H1 (cell line): ENCODE measurements around the gene ALDH3A1. TPM values are rescaled to one million over a fixed set of nuclear protein-coding genes. Genes with fewer than 3 reads are reported as not detected.

Experiments
- CTCF ChIA-PET: fragments of 300-600 bp; sonication (Branson Sonifier 250); formaldehyde crosslinking; loops from one replicate; lab custom pipeline; 2021; ENCODE audit not compliant: partially characterized antibody; lab: Charles Lee
- POLR2A ChIA-PET: fragments of 300-600 bp; sonication (Branson Sonifier 250); formaldehyde crosslinking; loops from one replicate; lab custom pipeline; 2021; ENCODE audit warnings: inconsistent platforms; ENCODE audit not compliant: partially characterized antibody; lab: Charles Lee
- DNase-seq, 2 experiments: peaks; one replicate each; pipeline versions ENCODE4 v3.0.0 to v3.0.0-alpha.2; 2010 to 2022; ENCODE audit warnings: low spot score in 2 of 2, low read depth in 1 of 2, mixed read lengths in 1 of 2
- FAIRE-seq: peaks from 2 replicates; lab custom pipeline; 2011; peaks lifted over from hg19 to GRCh38; lab: Jason Lieb, UNC
- H2AFZ ChIP-seq: 2 replicates; pipeline ENCODE4 v1.8.1; 2012; ENCODE audit warnings: low read length, inconsistent platforms
- H2AK5ac ChIP-seq: 2 replicates; pipeline ENCODE4 v1.6.1; 2013; ENCODE audit warnings: low read depth, low read length
- H2BK120ac ChIP-seq: replicated peaks from 2 replicates; pipeline ENCODE3; 2013; ENCODE audit warnings: low read depth, low read length, inconsistent platforms
- H2BK12ac ChIP-seq: 2 replicates; pipeline ENCODE4 v1.6.1; 2013; ENCODE audit warnings: low read depth, low read length
- H2BK15ac ChIP-seq: 2 replicates; pipeline ENCODE4 v1.6.1; 2013; ENCODE audit warnings: low read length
- H2BK20ac ChIP-seq: 2 replicates; pipeline ENCODE4 v1.6.1; 2013; ENCODE audit warnings: low read length
- H2BK5ac ChIP-seq: 2 replicates; pipeline ENCODE4 v1.6.1; 2013; ENCODE audit warnings: low read depth, low read length
- H3K14ac ChIP-seq: 2 replicates; pipeline ENCODE4 v1.6.1; 2013; ENCODE audit warnings: inconsistent platforms; ENCODE audit not compliant: insufficient read length
- H3K18ac ChIP-seq: 2 replicates; pipeline ENCODE4 v1.6.1; 2013; ENCODE audit warnings: low read length; ENCODE audit errors: extremely low read depth
- H3K23ac ChIP-seq: 2 replicates; pipeline ENCODE4 v1.6.1; 2013; ENCODE audit warnings: inconsistent platforms; ENCODE audit not compliant: insufficient read length
- H3K23me2 ChIP-seq: 2 replicates; pipeline ENCODE4 v1.6.1; 2013; ENCODE audit warnings: low read depth, low read length
- H3K27ac ChIP-seq: 2 replicates; pipeline ENCODE4 v1.6.1; 2011; ENCODE audit warnings: low read depth, low read length, inconsistent platforms
- H3K27me3 ChIP-seq, 4 experiments: replicated peaks in 1 of 4; 1 replicate in 1 of 4; 2 replicates in 3 of 4; pipeline versions ENCODE4 v1.6.1 to v1.8.1; 2011 to 2013; ENCODE audit warnings: low read length in 3 of 4, mild to moderate bottlenecking in 3 of 4, inconsistent platforms in 2 of 4, mixed read lengths in 2 of 4, moderate library complexity in 1 of 4; ENCODE audit not compliant: control insufficient read depth in 3 of 4, insufficient read depth in 3 of 4; ENCODE audit errors: extremely low read depth in 1 of 4
- H3K36me3 ChIP-seq, 4 experiments: 2 replicates each; pipeline versions ENCODE4 v1.6.1 to v1.8.1; 2011 to 2013; ENCODE audit warnings: mild to moderate bottlenecking in 4 of 4, low read length in 3 of 4, moderate library complexity in 2 of 4, control low read depth in 1 of 4, inconsistent platforms in 1 of 4; ENCODE audit not compliant: insufficient read depth in 4 of 4, control insufficient read depth in 2 of 4
- H3K4ac ChIP-seq: replicated peaks from 2 replicates; pipeline ENCODE3; 2013; ENCODE audit warnings: low read length, low read depth, mixed read lengths, inconsistent platforms; ENCODE audit not compliant: insufficient read length
- H3K4me1 ChIP-seq, 4 experiments: replicated peaks in 1 of 4; 1 replicate in 1 of 4; 2 replicates in 3 of 4; pipeline versions ENCODE4 v1.6.1 to v1.8.1; 2011 to 2013; ENCODE audit warnings: low read length in 3 of 4, inconsistent platforms in 2 of 4, mixed read lengths in 1 of 4; ENCODE audit not compliant: insufficient read depth in 4 of 4, control insufficient read depth in 3 of 4
- H3K4me2 ChIP-seq, 2 experiments: 2 replicates each; pipeline versions ENCODE4 v1.6.1 to v1.8.1; 2011 to 2013; ENCODE audit warnings: low read depth in 2 of 2, low read length in 2 of 2, control low read depth in 1 of 2, inconsistent platforms in 1 of 2, mild to moderate bottlenecking in 1 of 2; ENCODE audit not compliant: insufficient read depth in 1 of 2
- H3K4me3 ChIP-seq, 4 experiments: fragments of 200-600, 300-600 bp in 1 of 4; sonication (generic), shearing (Covaris generic), sonication (Bioruptor Twin) in 1 of 4; 2 replicates each; pipeline versions ENCODE4 v1.5.1 to v1.8.1; 2011 to 2016; ENCODE audit warnings: low read length in 4 of 4, low read depth in 3 of 4, control low read depth in 2 of 4, inconsistent platforms in 2 of 4, mild to moderate bottlenecking in 2 of 4, mixed read lengths in 1 of 4, moderate library complexity in 1 of 4; ENCODE audit not compliant: insufficient read depth in 2 of 4; ENCODE audit errors: extremely low read depth in 1 of 4
- H3K56ac ChIP-seq: replicated peaks from 2 replicates; pipeline ENCODE3; 2013; ENCODE audit warnings: low read depth, mild to moderate bottlenecking, mixed read lengths, low read length, inconsistent platforms; ENCODE audit not compliant: insufficient read length
- H3K79me1 ChIP-seq: 2 replicates; pipeline ENCODE4 v1.6.1; 2013; ENCODE audit warnings: low read depth, low read length, control low read depth
- H3K79me2 ChIP-seq, 2 experiments: 2 replicates each; pipeline versions ENCODE4 v1.6.1 to v1.8.1; 2012 to 2013; ENCODE audit warnings: low read length in 2 of 2, mild to moderate bottlenecking in 2 of 2, inconsistent platforms in 1 of 2; ENCODE audit not compliant: insufficient read depth in 2 of 2, control insufficient read depth in 1 of 2
- H3K9ac ChIP-seq, 4 experiments: replicated peaks in 1 of 4; 1 replicate in 1 of 4; 2 replicates in 3 of 4; pipeline versions ENCODE4 v1.6.1 to v1.8.1; 2011 to 2013; ENCODE audit warnings: low read depth in 3 of 4, low read length in 3 of 4, control low read depth in 2 of 4, mild to moderate bottlenecking in 2 of 4, moderate library complexity in 2 of 4, inconsistent platforms in 1 of 4; ENCODE audit errors: extremely low read depth in 1 of 4
- H3K9me3 ChIP-seq, 2 experiments: 2 replicates each; pipeline versions ENCODE4 v1.6.1 to v1.8.1; 2012 to 2013; ENCODE audit warnings: mild to moderate bottlenecking in 2 of 2, moderate library complexity in 2 of 2, control low read depth in 1 of 2, inconsistent platforms in 1 of 2, low read depth in 1 of 2, low read length in 1 of 2, mixed read lengths in 1 of 2; ENCODE audit not compliant: insufficient read depth in 2 of 2
- H4K20me1 ChIP-seq, 2 experiments: replicated peaks in 1 of 2; 2 replicates each; pipeline versions ENCODE3 to v1.8.1; 2011 to 2013; ENCODE audit warnings: inconsistent platforms in 2 of 2, low read length in 2 of 2, mild to moderate bottlenecking in 1 of 2; ENCODE audit not compliant: insufficient read depth in 2 of 2, control insufficient read depth in 1 of 2
- H4K5ac ChIP-seq: 2 replicates; pipeline ENCODE4 v1.6.1; 2013; ENCODE audit warnings: low read length, low read depth, mixed read lengths, inconsistent platforms; ENCODE audit not compliant: insufficient read length
- H4K8ac ChIP-seq: 2 replicates; pipeline ENCODE4 v1.8.0; 2013; ENCODE audit warnings: mild to moderate bottlenecking, moderate library complexity, low read length, inconsistent platforms; ENCODE audit not compliant: insufficient read depth; ENCODE audit errors: extremely low read depth
- H4K91ac ChIP-seq: replicated peaks from 2 replicates; pipeline ENCODE3; 2013; ENCODE audit warnings: low read length, mixed read lengths, inconsistent platforms; ENCODE audit not compliant: insufficient read length
- ATF2 ChIP-seq: IDR thresholded peaks from 2 replicates; pipeline ENCODE4 v1.6.1; 2012; ENCODE audit warnings: low read length, inconsistent platforms
- CHD1 ChIP-seq: IDR thresholded peaks from 2 replicates; pipeline ENCODE4 v1.6.1; 2012; ENCODE audit warnings: low read depth, low read length, improper control_type of control experiment
- CHD2 ChIP-seq: IDR thresholded peaks from 2 replicates; pipeline ENCODE4 v1.6.1; 2012; ENCODE audit warnings: low read length, improper control_type of control experiment
- JUN ChIP-seq: IDR thresholded peaks from 2 replicates; pipeline ENCODE4 v1.6.1; 2011; ENCODE audit warnings: low read depth, mild to moderate bottlenecking, improper control_type of control experiment, low read length
- JUND ChIP-seq: IDR thresholded peaks from 2 replicates; pipeline ENCODE4 v1.6.1; 2011; ENCODE audit warnings: mild to moderate bottlenecking, improper control_type of control experiment, low read length
- RNF2 ChIP-seq: fragments of 200-900, 300-1000 bp; sonication (generic); IDR thresholded peaks from 2 replicates; pipeline ENCODE4 v1.7.1; 2016; ENCODE audit warnings: borderline replicate concordance, low read depth, mild to moderate bottlenecking, antibody characterized with exemption, low read length; ENCODE audit not compliant: poor library complexity, severe bottlenecking; ENCODE audit errors: missing control alignments
- SIX5 ChIP-seq: IDR thresholded peaks from 2 replicates; pipeline ENCODE4 v1.6.1; 2011; ENCODE audit warnings: mild to moderate bottlenecking, low read depth, low read length
- SP1 ChIP-seq: IDR thresholded peaks from 2 replicates; pipeline ENCODE4 v1.6.1; 2011; ENCODE audit warnings: low read depth, low read length
- SRF ChIP-seq: IDR thresholded peaks from 2 replicates; pipeline ENCODE4 v1.6.1; 2011; ENCODE audit warnings: mild to moderate bottlenecking, low read depth, low read length, moderate library complexity
- WGBS, 2 experiments: shearing (Covaris generic) in 1 of 2; methylation state at CpG; one replicate each; pipeline versions ENCODE4 v1.1.6 to v1.1.7; 2013 to 2015; ENCODE audit warnings: low lambda C conversion rate in 2 of 2, mixed read lengths in 2 of 2, inconsistent platforms in 1 of 2, low coverage in 1 of 2, missing lambda C conversion rate in 1 of 2; ENCODE audit not compliant: insufficient replicate concordance in 2 of 2, insufficient coverage in 1 of 2, insufficient read length in 1 of 2; ENCODE audit errors: extremely low coverage in 1 of 2, missing lambda C conversion rate in 1 of 2; 5-methylcytosine and 5-hydroxymethylcytosine counted together
- polyA plus RNA-seq, 7 experiments: library from polyadenylated mRNA; depleted of rRNA in 3 of 7; stranded (reverse) in 5 of 7; unstranded in 2 of 7; fragments of >200 nt in 5 of 7; fragments of 200-250 nt in 2 of 7; gene quantifications; 1 replicate in 5 of 7; 2 replicates in 1 of 7; 4 replicates in 1 of 7; pipeline versions ENCODE4 v1.2.1 to v1.2.3, GENCODE V29; 2011 to 2013; ENCODE audit warnings: missing spikeins in 2 of 7, mixed read lengths in 2 of 7
- total RNA-seq: library from RNA; stranded (reverse); fragmentation: NEBNext Ultra II Directional; extraction: Animal tissue kit (Norgen Biotek cat#: 25700); gene quantifications from 2 replicates; pipeline ENCODE4 v1.2.1, GENCODE V29; 2021

Gene ALDH3A1
- total and polyA plus RNA-seq, 2 of the 8 experiments (the other 6 are each of a cell fraction or from before 2014, with no cell fraction given): 0.37 to 1.4 TPM

GRCh38 chr17:19757536-19758180 lies 9.6 kb upstream of the ALDH3A1 start:
- CTCF ChIA-PET: interaction anchor here (0.6 to 1.6 kb wide), 5 partner anchors 9 to 245 kb away, joined by 3 to 9 read pairs (median 4); no protein-coding TSS in a partner anchor
- no peak for DNase-seq

More at GRCh38 chr17:19757536-19758180, 9.6 kb upstream of the ALDH3A1 start:
- TF ChIP-seq RNF2 (no peak), JUND (no peak), SRF (no peak), CHD1 (no peak), JUN (no peak), SIX5 (no peak), ATF2 (no peak), SP1 (no peak), CHD2 (no peak)
- no peaks in the 10 kb centered on the region for H4K20me1 ChIP-seq
- no peak overlapping the region for H2BK12ac ChIP-seq
- H3K23me2 ChIP-seq: no peaks in the 10 kb centered on the region
- H2AFZ ChIP-seq: no peak overlapping the region
- 0 out of 2 replicates have a peak overlapping the region, but pooled peaks have one; percentile 24 for H2AK5ac ChIP-seq
- no peak overlapping the region for H3K56ac ChIP-seq
- WGBS, 2 experiments: 87% methylated on average over 12 of the region's 12 CpGs; no CpG with 5 or more reads in 1 of the 2 experiments
- no peak overlapping the region for H3K23ac ChIP-seq
- FAIRE-seq: no peak
- no peak overlapping the region for H3K4me2 ChIP-seq
- no peak overlapping the region for H4K91ac ChIP-seq
- no peak overlapping the region for H2BK120ac ChIP-seq
- no peak overlapping the region for H3K9ac ChIP-seq
- H3K36me3 ChIP-seq: no peaks in the 10 kb centered on the region
- no peaks in the 10 kb centered on the region; a peak in 1 of 4 replicates for H3K9me3 ChIP-seq
- no peak overlapping the region for H2BK20ac ChIP-seq
- H3K14ac ChIP-seq: no peak overlapping the region
- H3K79me1 ChIP-seq: no peaks in the 10 kb centered on the region
- H4K8ac ChIP-seq: no peak overlapping the region
- no peaks in the 10 kb centered on the region for H3K27me3 ChIP-seq
- no peak overlapping the region for H3K18ac ChIP-seq
- no peak overlapping the region for H2BK15ac ChIP-seq
- no peak overlapping the region for H3K4ac ChIP-seq
- no peak overlapping the region for H3K27ac ChIP-seq
- H2BK5ac ChIP-seq: no peak overlapping the region
- no peak overlapping the region for H4K5ac ChIP-seq
- H3K4me3 ChIP-seq: no peak overlapping the region
- no peaks in the 10 kb centered on the region for H3K79me2 ChIP-seq
- POLR2A ChIA-PET: no interaction called here
- H3K4me1 ChIP-seq: no peaks in the 10 kb centered on the region; a peak in 1 of 7 replicates
